ENCODE results near the gene TNNT1. TPM values are rescaled to one million over a fixed set of nuclear protein-coding genes. Genes with fewer than 3 reads are reported as not detected.

TNNT1 gene
- total RNA-seq, 1 experiment from 2014 or later: 116 TPM

- no peak for TF ChIP-seq TCF7L2 (IDR thresholded peaks at IDR 0.05; ENCODE audit: low read depth, low read length)
- TF ChIP-seq SIN3A (IDR thresholded peaks at IDR 0.05; ENCODE audit: borderline replicate concordance, insufficient read depth, low read depth, low read length): 0 out of 2 replicates have a peak, but pooled peaks have one; percentile 18
- TF ChIP-seq REST (IDR thresholded peaks at IDR 0.05; ENCODE audit: insufficient read depth in 1 of 2, low read depth in 2 of 2, low read length in 1 of 2): 0 out of 4 replicates have a peak, but pooled peaks of 1 of the 2 experiments have one; percentile 18
- ATAC-seq (peak; percentile 32), DNase-seq (ENCODE audit: low read depth, low spot score) (no peak)
- Histone ChIP-seq H3K36me3 (ENCODE audit: control insufficient read depth, insufficient read depth, low read length) (no peaks in the 10 kb centered on the region; the same call in 1 of the 2 replicates), H3K9me3 (ENCODE audit: control insufficient read depth, insufficient read depth, low read depth, low read length) (no peaks in the 10 kb centered on the region), H3K4me1 (ENCODE audit: control insufficient read depth, insufficient read depth, low read length) (peaks cover 34% of the 10 kb centered on the region), H3K4me3 (ENCODE audit: low read depth in 2 of 2, low read length in 2 of 2) (peak overlapping the region; percentile 59 to 79), H3K27me3 (ENCODE audit: control insufficient read depth, insufficient read depth, low read length) (no peaks in the 10 kb centered on the region), H3K27ac (ENCODE audit: low read length) (peak overlapping the region; percentile 79)
- BruUV-seq (replicated peaks): no TSS peak
- POLR2A ChIA-PET: interaction anchor here (0.6 kb wide), 1 partner anchor 42 kb away, joined by 9 read pairs; no protein-coding TSS in a partner anchor
- in situ Hi-C loops (cut with HindIII; ENCODE audit: low pct_unique_long_range_greater_than_20kb, low sequenced_read_pairs) (no loop called here), intact Hi-C loops (cut with micrococcal nuclease; ENCODE audit: unreplicated experiment) (no loop called here)
- CTCF ChIA-PET: no interaction called here
Measured at GRCh38 chr19:55116232-55116858, 32.7 kb downstream of the TNNT1 start.

- Histone ChIP-seq H3K9me3 (ENCODE audit: control insufficient read depth, insufficient read depth, low read depth, low read length) (no peaks in the 10 kb centered on the region), H3K4me1 (ENCODE audit: control insufficient read depth, insufficient read depth, low read length) (peaks cover 34% of the 10 kb centered on the region), H3K27ac (ENCODE audit: low read length) (peak overlapping the region; percentile 79), H3K27me3 (ENCODE audit: control insufficient read depth, insufficient read depth, low read length) (no peaks in the 10 kb centered on the region), H3K4me3 (ENCODE audit: low read depth in 2 of 2, low read length in 2 of 2) (peak overlapping the region; percentile 59 to 79), H3K36me3 (ENCODE audit: control insufficient read depth, insufficient read depth, low read length) (no peaks in the 10 kb centered on the region; the same call in 1 of the 2 replicates)
- intact Hi-C loops (cut with micrococcal nuclease; ENCODE audit: unreplicated experiment) (no loop called here), in situ Hi-C loops (cut with HindIII; ENCODE audit: low pct_unique_long_range_greater_than_20kb, low sequenced_read_pairs) (no loop called here)
- no peak for DNase-seq (ENCODE audit: low read depth, low spot score)
- TSS peak; percentile 47 for BruUV-seq (replicated peaks)
- CTCF ChIA-PET: no interaction called here
- ATAC-seq: no peak
- TF ChIP-seq CTCF (IDR thresholded peaks at IDR 0.05) (no peak), POLR2AphosphoS5 (IDR thresholded peaks at IDR 0.05; ENCODE audit: low read depth, low read length) (no peak), TCF7L2 (IDR thresholded peaks at IDR 0.05; ENCODE audit: low read depth, low read length) (no peak), SIN3A (IDR thresholded peaks at IDR 0.05; ENCODE audit: borderline replicate concordance, insufficient read depth, low read depth, low read length) (no peak), REST (IDR thresholded peaks at IDR 0.05; ENCODE audit: insufficient read depth in 1 of 2, low read depth in 2 of 2, low read length in 1 of 2) (no peak)
- POLR2A ChIA-PET: no interaction called here
Measured at GRCh38 chr19:55115446-55116065, 33.5 kb downstream of the TNNT1 start.
